Activated CD8-positive, alpha-beta memory T cell treated with anti-CD3 and anti-CD28 coated beads, Interleukin-2, amount 50 U/mL, for 24 hours (primary cell): Measurements from ENCODE around the gene MYL2.

Experiments used
- DNase-seq: peaks from one replicate; pipeline ENCODE4 v3.0.0-alpha.2; 2020; ENCODE audit errors: extremely low read depth

The MYL2 gene

GRCh38 chr12:110930348-110931314 lies 10.3 kb upstream of the MYL2 start:
- no peak for DNase-seq

- no peak for DNase-seq
Measured at GRCh38 chr12:110929818-110930217, 9.4 kb upstream of the MYL2 start.

GRCh38 chr12:110928700-110929099 lies 8.3 kb upstream of the MYL2 start:
- no peak for DNase-seq

- no peak for DNase-seq
Measured at GRCh38 chr12:110927546-110927945, 7.2 kb upstream of the MYL2 start.

GRCh38 chr12:110923692-110924334 lies 3.4 kb upstream of the MYL2 start:
- no peak for DNase-seq

GRCh38 chr12:110923192-110923591 lies 2.8 kb upstream of the MYL2 start:
- no peak for DNase-seq

GRCh38 chr12:110922652-110923051 lies 2.3 kb upstream of the MYL2 start:
- DNase-seq, result no peak

- no peak for DNase-seq
Measured at GRCh38 chr12:110921262-110921661, 883 bp upstream of the MYL2 start.

- DNase-seq, result no peak
Measured at GRCh38 chr12:110919720-110920119, 659 bp downstream of the MYL2 start.

GRCh38 chr12:110917961-110918360 lies 2.4 kb downstream of the MYL2 start:
- DNase-seq, result no peak

- DNase-seq, result no peak
Measured at GRCh38 chr12:110917467-110917866, 2.9 kb downstream of the MYL2 start.

GRCh38 chr12:110916295-110916875 lies 4.0 kb downstream of the MYL2 start:
- no peak for DNase-seq

- DNase-seq, result no peak
Measured at GRCh38 chr12:110913119-110914056, 7.0 kb downstream of the MYL2 start.

- DNase-seq, result no peak
Measured at GRCh38 chr12:110912263-110912662, 8.1 kb downstream of the MYL2 start.

- DNase-seq, result no peak
Measured at GRCh38 chr12:110908377-110909152, 11.8 kb downstream of the MYL2 start.

- DNase-seq, result no peak
Measured at GRCh38 chr12:110907583-110907982, 12.8 kb downstream of the MYL2 start.

- DNase-seq, result no peak
Measured at GRCh38 chr12:110906985-110907384, 13.4 kb downstream of the MYL2 start.

- no peak for DNase-seq
Measured at GRCh38 chr12:110906516-110906915, 13.9 kb downstream of the MYL2 start.

GRCh38 chr12:110906083-110906482 lies 14.3 kb downstream of the MYL2 start:
- DNase-seq, result no peak

GRCh38 chr12:110903511-110903910 lies 16.9 kb downstream of the MYL2 start:
- DNase-seq, result no peak

- no peak for DNase-seq
Measured at GRCh38 chr12:110901401-110901800, 19.0 kb downstream of the MYL2 start.
